Fibroblast of lung (primary cell): Measurements from ENCODE around the gene STXBP6. TPM values are rescaled to one million over a fixed set of nuclear protein-coding genes. Genes with fewer than 3 reads are reported as not detected.

Source experiments
- DNase-seq, 2 donors: peaks; one replicate each; pipeline versions ENCODE4 v3.0.0 to v3.0.0-alpha.2; 2010; ENCODE audit warnings: low read depth in 2 of 2
- H2AFZ ChIP-seq: 2 replicates; pipeline ENCODE4 v1.5.1; 2012; ENCODE audit warnings: low read length, control low read depth, inconsistent platforms
- H3K27ac ChIP-seq: 2 replicates; pipeline ENCODE4 v1.5.1; 2011; ENCODE audit warnings: low read length, control low read depth; ENCODE audit not compliant: insufficient read depth
- H3K27me3 ChIP-seq: 2 replicates; pipeline ENCODE4 v1.5.1; 2011; ENCODE audit warnings: mild to moderate bottlenecking, low read length; ENCODE audit not compliant: control insufficient read depth, insufficient read depth
- H3K36me3 ChIP-seq: 2 replicates; pipeline ENCODE4 v1.5.1; 2011; ENCODE audit warnings: low read length; ENCODE audit not compliant: control insufficient read depth, insufficient read depth
- H3K4me1 ChIP-seq: 2 replicates; pipeline ENCODE4 v1.5.1; 2011; ENCODE audit warnings: low read length; ENCODE audit not compliant: control insufficient read depth, insufficient read depth; ENCODE audit errors: extremely low read depth
- H3K4me2 ChIP-seq: 2 replicates; pipeline ENCODE4 v1.5.1; 2011; ENCODE audit warnings: low read length, control low read depth; ENCODE audit not compliant: insufficient read depth; ENCODE audit errors: extremely low read depth
- H3K4me3 ChIP-seq, 4 experiments: fragments of 200-600 bp in 1 of 4; sonication (generic) in 1 of 4; replicated peaks in 1 of 4; 2 replicates each; pipeline ENCODE4 v1.5.1; 2011 to 2016; ENCODE audit warnings: low read length in 4 of 4, low read depth in 3 of 4, mild to moderate bottlenecking in 3 of 4, control low read depth in 2 of 4, inconsistent platforms in 1 of 4, mixed read lengths in 1 of 4; ENCODE audit not compliant: insufficient read depth in 1 of 4; ENCODE audit errors: control extremely low read depth in 1 of 4
- H3K79me2 ChIP-seq: 2 replicates; pipeline ENCODE4 v1.5.1; 2012; ENCODE audit warnings: mild to moderate bottlenecking, low read length, inconsistent platforms; ENCODE audit not compliant: control insufficient read depth, insufficient read depth
- H3K9ac ChIP-seq: 2 replicates; pipeline ENCODE4 v1.5.1; 2011; ENCODE audit warnings: mild to moderate bottlenecking, low read length, control low read depth; ENCODE audit not compliant: insufficient read depth
- H3K9me3 ChIP-seq: 2 replicates; pipeline ENCODE4 v1.5.1; 2012; ENCODE audit warnings: low read depth, low read length; ENCODE audit not compliant: control insufficient read depth, insufficient read depth
- H4K20me1 ChIP-seq: 2 replicates; pipeline ENCODE4 v1.5.1; 2011; ENCODE audit warnings: low read length; ENCODE audit not compliant: control insufficient read depth, insufficient read depth; ENCODE audit errors: extremely low read depth
- CTCF ChIP-seq, 2 donors: IDR thresholded peaks in 1 of 2; conservative IDR thresholded peaks in 1 of 2; 1 replicate in 1 of 2; 2 replicates in 1 of 2; pipeline ENCODE4 v1.5.1; 2011 to 2012; ENCODE audit warnings: low read length in 2 of 2, control low read depth in 1 of 2, inconsistent platforms in 1 of 2, low read depth in 1 of 2, mild to moderate bottlenecking in 1 of 2
- EZH2 ChIP-seq: IDR thresholded peaks from 2 replicates; pipeline ENCODE4 v1.5.1; 2012; ENCODE audit warnings: low read length, control low read depth, mild to moderate bottlenecking; ENCODE audit errors: missing control alignments
- polyA plus RNA-seq, 2 donors: library from polyadenylated mRNA; depleted of rRNA in 1 of 2; stranded (reverse) in 1 of 2; unstranded in 1 of 2; fragments of >200 nt; gene quantifications; 2 replicates each; pipeline ENCODE4 v1.2.1, GENCODE V29; 2011 to 2012; ENCODE audit warnings: missing spikeins in 1 of 2
- total RNA-seq: library from RNA; depleted of rRNA; stranded (reverse); fragments of >200 nt; gene quantifications from 2 replicates; pipeline ENCODE4 v1.2.1, GENCODE V29; 2014

Gene STXBP6
- total and polyA plus RNA-seq, 2 donors (not counting 1 experiment from before 2014, with no cell fraction given) = 4.5 to 17.8 TPM

GRCh38 chr14:24993631-24994030 lies 56.3 kb downstream of the STXBP6 start:
- Histone ChIP-seq H3K9me3 (no peaks in the 10 kb centered on the region), H3K27me3 (no peaks in the 10 kb centered on the region), H4K20me1 (no peaks in the 10 kb centered on the region), H3K4me1 (no peaks in the 10 kb centered on the region), H2AFZ (no peak overlapping the region), H3K36me3 (no peaks in the 10 kb centered on the region), H3K9ac (no peak overlapping the region), H3K4me2 (no peak overlapping the region), H3K4me3 (no peak overlapping the region), H3K27ac (no peak overlapping the region), H3K79me2 (no peaks in the 10 kb centered on the region)
- TF ChIP-seq EZH2 (no peak), CTCF (conservative IDR thresholded peaks at IDR 0.05 in 1 of 2, IDR thresholded peaks at IDR 0.05 in 1 of 2; ENCODE audit: low read depth in 1 of 2, low read length in 2 of 2) (no peak)
- DNase-seq = no peak

GRCh38 chr14:24992624-24993360 lies 57.2 kb downstream of the STXBP6 start:
- H3K27me3 ChIP-seq = no peaks in the 10 kb centered on the region
- H3K9me3 ChIP-seq = no peaks in the 10 kb centered on the region
- H3K79me2 ChIP-seq = no peaks in the 10 kb centered on the region
- no peak overlapping the region for H3K4me3 ChIP-seq
- no peak overlapping the region for H3K9ac ChIP-seq
- H3K36me3 ChIP-seq = no peaks in the 10 kb centered on the region
- no peak overlapping the region for H3K4me2 ChIP-seq
- H4K20me1 ChIP-seq = no peaks in the 10 kb centered on the region
- DNase-seq = no peak
- H3K4me1 ChIP-seq = no peaks in the 10 kb centered on the region
- no peak overlapping the region for H2AFZ ChIP-seq
- H3K27ac ChIP-seq = no peak overlapping the region
- TF ChIP-seq CTCF (conservative IDR thresholded peaks at IDR 0.05 in 1 of 2, IDR thresholded peaks at IDR 0.05 in 1 of 2; ENCODE audit: low read depth in 1 of 2, low read length in 2 of 2) (no peak), EZH2 (no peak)

- no peaks in the 10 kb centered on the region for H3K4me1 ChIP-seq
- H3K27ac ChIP-seq = no peak overlapping the region
- H2AFZ ChIP-seq = no peak overlapping the region
- H3K36me3 ChIP-seq = no peaks in the 10 kb centered on the region
- H3K4me3 ChIP-seq = no peak overlapping the region
- TF ChIP-seq CTCF (conservative IDR thresholded peaks at IDR 0.05 in 1 of 2, IDR thresholded peaks at IDR 0.05 in 1 of 2; ENCODE audit: low read depth in 1 of 2, low read length in 2 of 2) = no peak
- TF ChIP-seq EZH2 = no peak
- DNase-seq = no peak
- H3K9me3 ChIP-seq = no peaks in the 10 kb centered on the region
- H3K79me2 ChIP-seq = no peaks in the 10 kb centered on the region
- no peak overlapping the region for H3K9ac ChIP-seq
- H4K20me1 ChIP-seq = no peaks in the 10 kb centered on the region
- H3K27me3 ChIP-seq = no peaks in the 10 kb centered on the region
- no peak overlapping the region for H3K4me2 ChIP-seq
Measured at GRCh38 chr14:24991821-24992220, 58.1 kb downstream of the STXBP6 start.
